Cardiac septum (tissue), 1 donor: ENCODE data around the gene KCNN3. TPM values are rescaled to one million over a fixed set of nuclear protein-coding genes. Genes with fewer than 3 reads are reported as not detected.

Experiments
- DNase-seq: peaks from one replicate; pipeline ENCODE4 v3.0.0-alpha.2; 2020; ENCODE audit warnings: low spot score
- intact Hi-C: fragments of 100-400 bp; cut with DNase I; formaldehyde crosslinking; loops from one replicate; pipeline ENCODE4 v1.14.0; 2022
- total RNA-seq: library from RNA; stranded (reverse); fragmentation: NEBNext Ultra II Directional; extraction: Animal tissue kit (Norgen Biotek cat#: 25700); gene quantifications from one replicate; pipeline ENCODE4 v1.2.1, GENCODE V29; 2021
- donor health status: DM: no; HTN: no; CAD: no.

KCNN3 gene
- total RNA-seq, 1 donor from 2014 or later, result 2.8 TPM

- DNase-seq, result no peak
- intact Hi-C loops, result no loop called here
These were observed 206.5 kb downstream of the KCNN3 start for GRCh38 chr1:154663471-154664060.

- intact Hi-C loops, result no loop called here
- no peak for DNase-seq
These were observed 209.0 kb downstream of the KCNN3 start for GRCh38 chr1:154661110-154661509.

- intact Hi-C loops, result no loop called here
- no peak for DNase-seq
These were observed 210.1 kb downstream of the KCNN3 start for GRCh38 chr1:154659823-154660592.

GRCh38 chr1:154657556-154657955 lies 212.5 kb downstream of the KCNN3 start:
- no peak for DNase-seq
- intact Hi-C loops, result no loop called here

GRCh38 chr1:154652893-154653292 lies 217.2 kb downstream of the KCNN3 start:
- intact Hi-C loops, result no loop called here

More at GRCh38 chr1:154652893-154653292, 217.2 kb downstream of the KCNN3 start:
- DNase-seq, result no peak

Other genes starting within 250 kb of the KCNN3 start
- gene PMVK, start 66.4 kb upstream of the KCNN3 start, total RNA-seq, result 30.9 TPM
- 49.1 TPM for gene PBXIP1, start 85.8 kb upstream of the KCNN3 start, total RNA-seq
- gene PYGO2, start 91.5 kb upstream of the KCNN3 start, total RNA-seq, result 16.9 TPM
- gene SHC1, start 100.5 kb upstream of the KCNN3 start, total RNA-seq, result 70.5 TPM
- gene CKS1B, start 104.4 kb upstream of the KCNN3 start, total RNA-seq, result 16.0 TPM
- gene FLAD1, start 113.1 kb upstream of the KCNN3 start, total RNA-seq, result 22.2 TPM
- gene LENEP, start 123.3 kb upstream of the KCNN3 start, total RNA-seq, result not detected
- 41.9 TPM for gene ZBTB7B, start 132.5 kb upstream of the KCNN3 start, total RNA-seq
- gene DCST2, start 163.5 kb upstream of the KCNN3 start, total RNA-seq, result 0.51 TPM
- gene DCST1, start 163.5 kb upstream of the KCNN3 start, total RNA-seq, result not detected
- 69.9 TPM for gene ADAM15, start 181.0 kb upstream of the KCNN3 start, total RNA-seq
- 1.9 TPM for gene EFNA4, start 193.5 kb upstream of the KCNN3 start, total RNA-seq
- gene EFNA3, start 208.6 kb upstream of the KCNN3 start, total RNA-seq, result 1.2 TPM